H54 (cell line): Measurements from ENCODE around the gene CYTH1.

ENCODE experiments used
- DNase-seq: peaks from one replicate; pipeline ENCODE4 v3.0.0; 2011; ENCODE audit warnings: low spot score, mixed read lengths; ENCODE audit not compliant: insufficient read length
- FAIRE-seq: peaks from 3 replicates; lab custom pipeline; 2011; peaks lifted over from hg19 to GRCh38; lab: Jason Lieb, UNC
- POLR2A ChIP-seq: IDR thresholded peaks from 2 replicates; pipeline ENCODE4 v1.6.1; 2011; ENCODE audit warnings: low read depth, mild to moderate bottlenecking, low read length

The CYTH1 gene

DNA sequence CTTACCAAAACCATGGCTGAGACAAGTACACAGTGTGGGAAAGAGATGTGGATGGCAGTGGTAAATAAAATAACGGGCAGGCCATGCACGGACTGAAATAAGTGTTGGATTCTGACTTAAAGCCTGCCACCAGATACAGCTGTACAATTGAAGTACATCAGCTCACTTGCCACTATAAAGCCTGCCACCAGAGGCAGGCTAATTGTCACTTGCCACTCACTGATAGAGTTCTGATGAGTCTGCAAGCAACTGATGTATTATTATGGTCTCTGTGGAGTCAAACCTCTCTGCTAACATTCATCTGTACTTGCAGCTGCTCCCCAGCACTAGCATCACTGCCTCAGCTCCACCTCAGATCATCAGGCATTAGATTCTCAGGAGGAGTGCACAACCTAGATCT lies 93.0 kb downstream of the CYTH1 start:
- no peak for TF ChIP-seq POLR2A
- no peak for FAIRE-seq
- no peak for DNase-seq

DNA sequence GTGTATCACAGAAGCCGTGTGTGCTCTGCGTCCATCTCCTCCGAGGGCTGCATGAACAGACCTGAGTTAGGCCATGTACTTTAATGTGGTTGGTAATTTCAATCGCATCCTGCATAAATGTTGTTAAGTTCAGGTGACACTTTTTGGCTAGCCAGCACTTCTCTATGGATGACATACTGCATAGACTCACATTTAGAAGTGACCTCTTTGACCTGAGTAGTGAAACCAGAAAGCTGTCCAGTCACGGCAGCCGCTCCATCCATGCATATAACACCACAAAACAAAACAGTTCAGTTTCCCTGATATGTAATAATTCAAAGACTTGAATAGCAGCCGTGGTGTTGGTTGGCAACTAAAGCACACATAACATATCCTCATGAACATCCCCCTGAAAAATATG lies 94.1 kb downstream of the CYTH1 start:
- TF ChIP-seq POLR2A: no peak
- DNase-seq (no peak), FAIRE-seq (no peak)

DNA sequence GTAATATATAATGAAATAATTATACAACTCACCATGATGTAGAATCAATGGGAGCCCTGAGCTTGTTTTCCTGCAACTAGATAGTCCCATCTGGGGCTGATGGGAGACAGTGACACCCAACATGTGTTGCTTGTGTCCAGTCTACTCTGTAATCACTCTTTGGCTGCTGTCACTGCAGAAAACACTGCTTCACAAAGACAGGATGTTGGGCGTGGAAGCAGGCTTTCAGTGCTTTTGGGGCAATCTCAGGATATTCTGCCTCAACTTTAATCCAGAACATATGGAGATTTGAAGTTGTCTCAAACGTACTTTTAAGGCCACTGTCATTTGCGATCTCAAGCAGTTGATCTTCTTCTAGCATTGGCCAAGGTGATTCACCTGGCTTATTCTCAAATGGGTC lies 94.9 kb downstream of the CYTH1 start:
- FAIRE-seq (no peak), DNase-seq (no peak)
- TF ChIP-seq POLR2A: no peak

DNA sequence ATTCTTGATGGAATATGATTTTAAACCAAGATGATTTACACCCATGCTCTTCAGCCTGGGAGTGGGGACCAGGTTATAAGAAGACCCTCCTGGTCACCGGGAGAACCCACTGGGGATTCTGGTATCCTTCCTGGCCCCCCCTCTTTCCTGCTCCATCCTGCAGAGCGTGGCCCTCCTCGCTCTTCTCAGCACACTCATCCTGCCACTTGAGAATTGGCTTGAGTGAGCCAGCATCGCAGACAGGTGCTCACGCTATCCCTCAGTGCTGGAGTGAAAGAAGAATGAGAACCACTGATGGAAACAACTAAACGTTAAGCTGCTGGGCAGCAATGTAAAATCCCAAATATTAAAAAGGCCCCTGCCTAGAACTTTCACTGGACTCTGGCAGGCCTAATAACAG lies 98.0 kb downstream of the CYTH1 start:
- DNase-seq: no peak
- no peak for TF ChIP-seq POLR2A
- no peak for FAIRE-seq

DNA sequence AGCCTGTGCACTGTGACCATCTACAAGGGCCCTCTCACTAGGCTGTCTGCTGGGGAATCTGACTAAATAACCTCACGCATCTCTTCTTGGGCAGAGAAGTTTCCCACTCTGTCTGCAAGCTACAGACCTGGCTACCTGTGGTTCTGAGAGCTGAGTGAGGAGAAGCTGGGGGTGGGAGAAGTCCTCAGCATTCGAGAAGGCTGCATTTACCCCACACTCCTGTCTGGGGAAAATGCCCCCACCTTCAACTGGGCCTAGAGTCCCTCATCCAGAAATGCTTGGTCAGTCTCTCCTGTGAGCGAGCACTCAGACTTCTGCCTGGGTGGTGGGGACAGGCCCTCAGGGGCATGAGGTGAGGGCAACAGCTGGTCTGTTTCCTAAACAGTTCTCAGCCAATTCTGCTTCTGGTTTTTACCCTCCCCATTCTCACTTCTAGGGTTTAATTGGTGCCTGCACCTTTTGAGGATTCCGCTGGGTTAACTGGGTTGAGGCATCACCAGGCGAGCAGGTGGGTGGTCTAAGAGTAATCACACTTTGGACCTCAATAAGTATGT lies 98.6 kb downstream of the CYTH1 start:
- DNase-seq (no peak), FAIRE-seq (no peak)
- TF ChIP-seq POLR2A: no peak

DNA sequence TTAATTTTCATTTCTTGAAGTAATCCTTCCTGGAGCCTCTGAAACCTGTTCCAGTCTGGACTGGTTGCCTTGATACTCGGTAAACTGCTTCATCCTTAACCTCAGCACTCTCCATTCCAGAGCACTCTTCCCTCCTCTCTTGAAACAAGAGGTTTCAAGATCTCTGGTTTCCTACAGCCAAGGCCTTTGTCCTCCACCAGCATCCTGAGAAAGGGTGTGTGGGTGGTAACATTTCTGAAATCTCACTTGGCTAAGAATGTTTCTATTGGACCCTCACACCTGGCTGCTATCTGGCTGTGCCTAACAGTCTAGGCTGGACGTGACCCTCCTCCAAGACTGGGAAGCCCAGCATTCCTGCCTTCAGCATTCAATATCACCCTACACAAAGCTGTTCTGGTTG lies 99.7 kb downstream of the CYTH1 start:
- TF ChIP-seq POLR2A: no peak
- FAIRE-seq: no peak

DNA sequence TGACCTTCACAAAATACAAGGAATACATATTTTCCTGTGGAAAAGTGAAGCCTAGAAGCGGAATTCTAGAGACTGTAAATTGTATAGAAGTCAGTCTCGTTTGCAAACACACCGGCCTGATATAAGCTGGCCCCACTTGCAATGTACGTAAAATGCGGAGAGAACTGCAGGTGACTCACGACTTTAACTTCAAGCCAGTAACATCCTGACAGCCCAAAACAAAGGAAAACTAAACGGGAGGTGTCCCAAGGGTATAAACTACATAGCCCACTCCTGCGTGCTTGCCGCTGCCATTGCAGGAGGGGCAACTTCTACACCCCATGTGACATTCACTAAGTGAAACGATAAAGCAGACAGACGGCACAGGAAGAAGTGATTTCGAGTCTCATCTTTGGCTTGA lies 101.6 kb downstream of the CYTH1 start:
- DNase-seq (no peak), FAIRE-seq (no peak)
- no peak for TF ChIP-seq POLR2A

More for the DNA sequence above, 99.7 kb downstream of the CYTH1 start:
- no peak for DNase-seq

DNA sequence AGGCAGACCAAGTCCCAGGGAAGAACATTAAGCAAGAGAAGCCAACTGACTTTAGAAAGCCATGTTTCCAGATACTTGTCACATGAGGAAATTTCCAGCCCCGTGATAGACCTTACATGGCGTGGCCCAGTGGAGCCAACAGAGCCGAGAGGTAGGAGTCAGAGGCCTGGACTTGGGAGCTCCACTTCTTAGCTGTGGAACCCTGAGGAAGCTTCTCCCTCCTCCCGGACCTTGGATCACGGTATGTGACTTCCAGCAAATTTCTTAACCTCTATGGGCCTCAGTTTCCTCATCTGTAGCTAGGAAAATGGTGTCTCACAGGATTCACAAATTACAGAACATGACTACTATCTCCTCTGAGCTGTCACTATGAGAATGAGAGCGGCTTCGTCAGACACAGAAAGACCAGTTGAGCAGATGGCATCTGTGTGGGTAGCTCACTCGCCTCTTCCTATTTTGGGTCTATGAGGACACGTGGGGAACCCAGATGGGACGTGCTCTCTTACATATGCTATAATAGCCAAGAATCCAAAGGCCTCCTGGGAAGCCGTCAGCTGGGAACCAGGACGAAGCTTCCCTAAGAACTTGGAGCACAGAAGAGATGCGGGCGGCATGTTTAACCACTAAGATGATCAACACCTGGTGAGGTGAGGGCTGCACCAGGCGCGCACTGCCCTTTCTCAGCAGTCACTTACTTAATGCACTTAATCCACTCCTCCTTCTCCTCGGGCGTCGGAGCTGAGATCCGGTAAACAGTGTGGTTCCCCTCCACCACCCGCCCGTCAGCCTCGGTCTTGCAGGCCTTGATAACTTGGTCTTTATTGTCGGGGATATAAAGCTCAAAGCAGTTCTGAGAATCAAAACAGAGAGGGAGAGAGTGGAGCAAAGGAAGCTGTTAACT lies 102.3 kb downstream of the CYTH1 start:
- FAIRE-seq (no peak), DNase-seq (no peak)
- TF ChIP-seq POLR2A: no peak

DNA sequence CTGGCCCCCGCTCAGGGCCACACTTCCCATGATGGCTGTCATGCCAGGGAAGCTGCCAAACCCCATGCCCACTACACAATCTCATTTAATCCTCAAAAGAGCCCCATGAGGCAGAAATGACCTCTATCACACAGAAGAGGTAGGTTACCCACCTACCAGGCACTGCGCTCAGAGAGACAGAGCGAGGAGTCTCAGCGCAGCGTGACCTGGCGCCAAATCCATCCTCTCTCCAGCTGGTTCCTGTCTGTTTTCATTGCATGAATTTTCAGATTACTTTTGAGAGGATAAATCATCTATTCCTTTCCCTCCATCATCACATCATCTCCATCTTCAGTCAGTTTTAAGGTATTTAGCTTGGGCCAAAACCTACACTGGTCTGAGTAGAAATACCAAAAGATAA lies 103.4 kb downstream of the CYTH1 start:
- no peak for DNase-seq

DNA sequence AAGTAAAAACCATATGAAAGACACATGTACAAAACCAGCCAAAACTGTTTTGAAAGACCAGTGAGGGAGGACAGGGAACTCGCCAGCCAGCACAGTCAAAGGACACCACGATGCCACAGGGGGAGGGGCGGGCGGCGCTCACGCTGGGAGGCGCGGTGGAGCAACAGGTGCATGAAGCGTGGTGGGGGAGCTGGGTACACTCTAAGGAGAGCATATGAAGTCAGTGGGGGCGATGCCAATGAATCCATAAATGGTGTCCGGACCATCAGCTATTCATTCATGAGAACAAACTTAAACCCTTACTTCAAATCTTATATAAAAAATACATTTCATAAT lies 103.9 kb downstream of the CYTH1 start:
- FAIRE-seq (no peak), DNase-seq (no peak)
- no peak for TF ChIP-seq POLR2A

More for the DNA sequence above, 103.4 kb downstream of the CYTH1 start:
- TF ChIP-seq POLR2A: no peak
- no peak for FAIRE-seq

DNA sequence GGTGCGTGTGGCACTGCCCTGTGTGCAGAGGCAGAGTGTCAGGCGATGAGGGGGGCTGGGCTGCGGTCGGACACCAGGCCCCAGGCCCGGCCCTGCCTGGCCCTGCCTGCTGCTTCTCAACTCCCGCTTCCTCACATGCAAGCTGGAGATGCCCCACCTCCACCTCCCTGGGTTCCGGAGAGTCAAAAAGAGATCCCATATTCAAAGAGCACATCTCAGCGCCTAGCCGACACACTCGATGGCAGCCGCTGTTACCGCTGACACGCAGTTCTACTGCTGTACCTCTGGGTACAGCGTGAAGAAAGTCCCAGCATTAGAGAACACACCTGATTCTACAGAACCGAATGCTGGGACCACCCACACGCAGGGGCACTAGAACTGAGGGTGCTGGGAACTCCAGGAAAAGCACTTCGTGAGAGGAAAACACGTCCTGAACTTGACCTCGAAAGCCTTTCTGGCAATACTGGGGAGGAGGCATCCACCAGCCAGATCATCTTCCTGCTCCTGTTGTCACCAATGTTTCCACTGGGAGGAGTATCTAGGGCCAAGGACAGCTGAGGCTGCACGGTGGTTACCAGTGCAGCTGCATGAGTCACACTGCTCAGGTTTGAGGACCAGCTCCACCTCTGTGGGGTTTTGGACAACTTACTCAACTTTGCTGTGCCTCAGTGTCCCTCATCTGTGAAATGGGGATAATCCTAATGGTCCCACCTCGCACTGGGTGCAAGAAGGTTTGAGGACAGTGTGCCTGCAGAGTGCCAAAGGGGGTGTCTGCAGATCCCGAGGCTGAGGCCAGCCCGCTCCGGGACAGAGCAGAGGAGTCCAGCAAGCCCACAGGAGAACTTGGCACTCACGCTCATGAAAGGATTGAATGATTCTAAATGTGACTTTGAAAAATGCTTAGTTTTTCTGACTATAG lies 104.5 kb downstream of the CYTH1 start:
- DNase-seq: peak; percentile 42
- no peak for FAIRE-seq
- no peak for TF ChIP-seq POLR2A

DNA sequence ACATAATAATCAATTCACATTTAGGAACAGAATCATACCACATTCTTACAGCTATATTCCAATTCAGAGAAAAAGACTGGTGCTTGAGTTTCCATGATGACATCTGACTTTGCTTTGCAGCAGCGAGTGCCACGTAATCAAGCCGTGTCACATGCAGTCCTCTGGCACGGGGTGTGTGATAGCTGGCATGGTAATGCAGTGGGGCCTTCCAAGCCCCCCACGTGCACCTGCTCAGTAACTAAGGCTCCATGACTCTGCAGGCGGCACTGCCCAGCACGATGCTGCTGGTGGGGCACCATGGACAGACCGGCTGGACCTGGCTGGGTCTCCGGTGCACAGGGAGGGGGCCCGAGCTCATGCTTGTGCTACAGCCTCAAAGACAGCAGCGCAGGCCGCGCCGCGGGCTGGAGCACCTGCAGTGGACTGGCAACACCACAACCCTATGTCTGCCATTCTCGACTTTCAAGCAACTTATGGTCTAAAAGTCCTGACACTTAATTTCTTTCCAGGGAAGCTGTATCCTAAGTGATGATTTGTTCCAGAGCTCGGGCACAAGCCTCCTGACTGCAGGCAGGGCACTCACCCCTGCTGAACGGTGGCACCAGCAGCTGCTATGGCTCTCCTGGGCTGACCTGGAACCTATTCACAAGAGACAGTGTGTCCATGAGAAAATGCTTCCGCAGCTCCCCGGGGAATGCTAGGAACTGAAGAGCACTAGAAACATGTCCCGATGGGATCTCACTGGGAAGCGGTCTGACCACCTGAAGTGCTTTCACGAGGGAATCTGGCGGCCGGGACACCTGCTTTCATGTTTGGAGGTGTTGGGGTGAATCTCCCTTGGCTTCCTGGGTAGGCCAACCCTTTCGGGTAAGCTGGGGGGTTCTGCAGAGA lies 105.4 kb downstream of the CYTH1 start:
- no peak for TF ChIP-seq POLR2A
- DNase-seq (no peak), FAIRE-seq (no peak)

DNA sequence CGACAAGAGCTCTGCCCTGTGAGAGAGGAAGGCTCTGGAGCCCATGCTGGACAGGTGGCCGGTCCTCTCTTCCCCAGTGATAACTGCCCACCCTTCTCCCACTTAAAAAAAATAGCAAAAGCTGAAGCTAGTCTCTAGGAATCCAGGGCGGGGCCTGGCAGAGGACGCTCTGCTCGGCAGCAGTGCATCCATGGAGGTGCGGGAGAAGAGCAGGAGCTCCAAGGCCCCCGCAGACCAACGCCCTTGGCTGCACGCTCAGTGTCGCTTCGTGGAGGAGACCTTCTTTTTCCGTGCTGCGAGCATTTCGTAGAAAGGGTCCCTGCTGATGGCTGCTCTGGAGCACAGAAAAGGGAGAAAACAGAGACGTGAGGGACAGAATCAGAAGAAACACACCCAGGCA lies 106.2 kb downstream of the CYTH1 start:
- FAIRE-seq: no peak
- no peak for DNase-seq
- TF ChIP-seq POLR2A: no peak
